ENCODE measurements around the gene ASB1.

- TF ChIP-seq POLR2AphosphoS5 (IDR thresholded peaks at IDR 0.05; ENCODE audit: low read depth, low read length) = no peak
- no peak for TF ChIP-seq JUND (IDR thresholded peaks at IDR 0.05)
- no peak for TF ChIP-seq CTCF (IDR thresholded peaks at IDR 0.05)
- TF ChIP-seq EP300 (IDR thresholded peaks at IDR 0.05; ENCODE audit: borderline replicate concordance in 1 of 2, low read depth in 1 of 2, low read length in 1 of 2) = no peak
- TF ChIP-seq NFIC (IDR thresholded peaks at IDR 0.05; ENCODE audit: borderline replicate concordance) = no peak
- TF ChIP-seq TCF12 (IDR thresholded peaks at IDR 0.05) = no peak
- TF ChIP-seq SMC3 (IDR thresholded peaks at IDR 0.05; ENCODE audit: low read depth, low read length) = no peak
- TF ChIP-seq IRF3 (IDR thresholded peaks at IDR 0.05; ENCODE audit: low read depth, low read length) = no peak
- TF ChIP-seq EZH2phosphoT487 (IDR thresholded peaks at IDR 0.05; ENCODE audit: borderline replicate concordance, low read depth) = no peak
- no peak for TF ChIP-seq PBX3 (IDR thresholded peaks at IDR 0.05)
- TF ChIP-seq RCOR1 (IDR thresholded peaks at IDR 0.05; ENCODE audit: low read length) = no peak
- no peak for TF ChIP-seq GATA2 (CRISPR knock-in tag; IDR thresholded peaks at IDR 0.05)
Observed at GRCh38 chr2:238435752-238436096, 9.0 kb downstream of the ASB1 start.

Measured in SK-N-SH (cell line).